ENCODE measurements around the gene PROX1.

DNA sequence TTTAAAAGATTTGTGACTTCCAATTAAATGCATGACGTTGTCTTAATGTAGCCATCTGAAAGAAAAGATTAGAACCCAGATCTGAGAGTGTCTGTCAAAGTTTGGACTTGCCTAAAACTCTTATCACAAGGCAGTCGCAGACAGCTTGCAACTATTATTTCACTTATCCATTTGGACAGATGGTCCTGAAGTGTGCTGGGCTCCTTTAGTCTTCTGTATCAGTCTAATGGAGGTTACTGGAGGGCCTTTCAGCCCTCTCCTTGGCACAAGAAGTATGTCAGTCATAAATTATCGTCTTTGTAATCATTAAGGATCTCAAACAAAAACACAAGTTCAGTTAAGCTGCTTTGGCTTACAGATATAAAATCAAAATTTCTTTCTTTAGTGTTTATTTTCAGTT lies 15.5 kb downstream of the PROX1 start:
- TF ChIP-seq, protein P1, sequence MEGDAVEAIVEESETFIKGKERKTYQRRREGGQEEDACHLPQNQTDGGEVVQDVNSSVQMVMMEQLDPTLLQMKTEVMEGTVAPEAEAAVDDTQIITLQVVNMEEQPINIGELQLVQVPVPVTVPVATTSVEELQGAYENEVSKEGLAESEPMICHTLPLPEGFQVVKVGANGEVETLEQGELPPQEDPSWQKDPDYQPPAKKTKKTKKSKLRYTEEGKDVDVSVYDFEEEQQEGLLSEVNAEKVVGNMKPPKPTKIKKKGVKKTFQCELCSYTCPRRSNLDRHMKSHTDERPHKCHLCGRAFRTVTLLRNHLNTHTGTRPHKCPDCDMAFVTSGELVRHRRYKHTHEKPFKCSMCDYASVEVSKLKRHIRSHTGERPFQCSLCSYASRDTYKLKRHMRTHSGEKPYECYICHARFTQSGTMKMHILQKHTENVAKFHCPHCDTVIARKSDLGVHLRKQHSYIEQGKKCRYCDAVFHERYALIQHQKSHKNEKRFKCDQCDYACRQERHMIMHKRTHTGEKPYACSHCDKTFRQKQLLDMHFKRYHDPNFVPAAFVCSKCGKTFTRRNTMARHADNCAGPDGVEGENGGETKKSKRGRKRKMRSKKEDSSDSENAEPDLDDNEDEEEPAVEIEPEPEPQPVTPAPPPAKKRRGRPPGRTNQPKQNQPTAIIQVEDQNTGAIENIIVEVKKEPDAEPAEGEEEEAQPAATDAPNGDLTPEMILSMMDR (IDR thresholded peaks at IDR 0.05; ENCODE audit: borderline replicate concordance, extremely low read depth, low read length, poor library complexity, severe bottlenecking) = no peak
- no peak for TF ChIP-seq EZH2 (IDR thresholded peaks at IDR 0.05; ENCODE audit: borderline replicate concordance, low read depth, low read length, severe bottlenecking)

Measured in DND-41 (cell line).